Lung microvascular endothelial cell (primary cell): ENCODE results near the gene PTMA. TPM values are rescaled to one million over a fixed set of nuclear protein-coding genes. Genes with fewer than 3 reads are reported as not detected.
"Not testable (repeated sequence)": the region's sequence is repeated elsewhere in the genome, so short reads cannot be mapped to it uniquely, and the experiment has no call there.

Experiments used
- DNase-seq, 2 donors: peaks; one replicate each; pipeline versions ENCODE4 v3.0.0 to v3.0.0-alpha.2; 2010; ENCODE audit warnings: low read depth in 2 of 2
- total RNA-seq: library from RNA; depleted of rRNA; stranded (reverse); fragments of >200 nt; gene quantifications from 2 replicates; pipeline ENCODE4 v1.2.1, GENCODE V29; 2014

PTMA gene
- total RNA-seq, 1 donor from 2014 or later: 928 TPM

DNA sequence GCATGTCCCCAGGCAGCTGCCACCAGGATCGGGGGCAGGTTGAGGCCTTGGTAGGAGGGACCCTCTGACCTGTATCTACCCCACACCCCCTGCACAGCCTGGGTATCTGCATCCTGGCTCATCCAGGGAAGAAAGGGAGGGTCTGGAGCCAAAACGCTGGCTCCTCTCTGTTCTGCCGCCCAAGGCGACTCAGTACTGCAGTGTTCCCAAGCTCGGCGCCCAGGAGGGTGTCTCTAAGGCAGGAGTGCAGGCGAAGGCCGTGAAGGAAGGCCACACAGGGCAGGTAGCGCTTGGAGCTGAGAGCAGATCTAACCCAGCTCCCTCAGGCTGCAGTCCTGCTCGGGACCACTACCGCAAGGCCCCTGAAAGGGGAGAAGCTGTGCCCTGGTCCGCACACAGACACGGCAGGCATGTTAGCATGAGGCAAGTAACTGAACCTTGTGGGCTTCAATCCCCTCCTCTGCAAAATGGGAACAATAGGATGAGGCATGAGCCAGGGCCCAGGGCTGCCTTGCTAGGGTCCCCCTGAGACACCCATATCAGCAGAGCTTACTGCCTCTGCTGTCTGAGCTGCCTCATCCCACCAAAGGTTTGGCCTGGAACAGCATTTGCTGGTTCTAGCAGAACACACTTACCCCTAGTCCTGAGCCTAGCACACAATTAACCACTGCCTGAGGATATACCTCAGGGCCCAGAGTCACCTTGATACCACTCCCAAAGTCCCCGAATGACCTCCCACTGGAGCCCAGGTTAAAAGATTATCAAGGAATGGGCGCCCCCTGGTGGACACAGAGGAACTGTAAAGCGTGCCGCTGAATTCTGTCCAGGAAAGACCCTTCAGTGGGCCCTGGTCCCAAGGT lies 6.5 kb downstream of the PTMA start:
- peak; percentile 45 to 66 for DNase-seq

DNA sequence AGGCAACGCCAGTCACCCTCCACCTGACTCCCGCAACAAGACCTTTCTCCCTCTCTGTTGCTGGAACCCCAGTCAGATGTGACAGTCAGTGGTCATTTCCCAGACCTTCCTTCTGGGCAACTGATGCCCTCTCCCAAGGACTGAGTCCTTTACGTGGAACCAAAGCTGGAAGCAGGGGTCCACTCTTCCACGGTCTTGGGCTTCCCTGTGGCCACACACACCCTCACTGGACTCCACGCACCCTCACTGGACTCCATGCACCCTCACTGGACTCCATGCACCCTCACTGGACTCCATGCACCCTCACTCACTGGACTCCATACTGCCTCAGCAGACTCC lies 7.1 kb downstream of the PTMA start:
- DNase-seq: no peak

DNA sequence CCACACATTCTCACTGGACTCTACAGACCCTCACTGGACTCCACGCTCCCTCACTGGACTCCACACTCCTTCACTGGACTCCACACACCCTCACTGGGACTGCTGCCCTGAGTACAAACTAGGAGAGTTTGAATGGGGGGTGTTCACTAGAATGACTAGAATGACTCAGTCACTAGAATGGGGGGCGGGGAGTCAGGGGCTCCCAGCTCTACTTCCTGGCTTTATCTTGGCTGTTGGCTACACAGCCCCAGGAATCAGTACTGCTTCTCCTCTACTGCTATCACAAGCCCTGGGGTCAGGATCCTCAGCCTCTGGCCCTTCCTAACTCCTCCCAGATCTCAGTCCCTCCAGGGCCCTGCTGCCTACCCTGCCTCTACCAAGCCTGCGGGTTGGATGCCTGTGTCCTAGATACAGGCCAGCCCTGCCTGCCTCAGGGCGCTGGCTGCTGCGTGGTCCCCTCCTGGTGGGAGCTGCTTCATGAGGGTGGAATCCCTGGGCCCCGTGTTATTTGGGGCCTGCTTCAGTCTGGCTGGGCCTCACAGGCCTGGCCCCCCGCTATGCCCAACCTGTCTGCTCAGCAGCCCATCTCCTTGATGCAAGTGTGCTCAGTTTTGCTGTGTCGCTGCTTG lies 7.8 kb downstream of the PTMA start:
- peak in 1 of 2 donors; percentile 56 for DNase-seq

DNA sequence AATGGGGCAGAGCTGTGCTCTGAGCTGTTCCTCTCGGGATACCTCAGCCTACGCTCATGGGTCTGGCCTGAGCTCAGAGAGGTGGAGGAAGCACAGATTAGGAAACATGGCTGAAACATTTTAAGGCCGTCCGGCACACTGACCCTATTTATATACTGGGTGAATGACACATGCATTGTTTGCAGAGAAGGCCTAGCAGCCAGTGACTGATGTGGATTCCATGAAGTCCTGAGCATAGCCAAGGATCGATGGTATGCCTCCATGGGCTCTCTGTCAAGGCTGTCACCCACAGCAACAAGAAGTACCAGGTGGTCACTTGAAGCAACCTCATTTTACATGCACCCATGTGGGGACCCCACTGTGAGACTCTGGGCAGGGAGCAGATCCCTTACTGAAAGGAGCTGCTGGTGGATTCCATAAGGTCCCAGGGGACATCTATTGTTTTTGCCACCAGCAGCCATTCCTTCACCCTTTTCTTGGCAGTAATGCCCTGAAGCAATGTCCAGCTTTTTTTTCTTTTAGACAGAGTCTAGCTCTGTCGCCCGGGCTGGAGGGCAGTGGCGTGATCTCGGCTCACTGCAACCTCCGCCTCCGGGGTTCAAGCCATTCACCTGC lies 8.4 kb downstream of the PTMA start:
- DNase-seq: peak; percentile 37 to 51

DNA sequence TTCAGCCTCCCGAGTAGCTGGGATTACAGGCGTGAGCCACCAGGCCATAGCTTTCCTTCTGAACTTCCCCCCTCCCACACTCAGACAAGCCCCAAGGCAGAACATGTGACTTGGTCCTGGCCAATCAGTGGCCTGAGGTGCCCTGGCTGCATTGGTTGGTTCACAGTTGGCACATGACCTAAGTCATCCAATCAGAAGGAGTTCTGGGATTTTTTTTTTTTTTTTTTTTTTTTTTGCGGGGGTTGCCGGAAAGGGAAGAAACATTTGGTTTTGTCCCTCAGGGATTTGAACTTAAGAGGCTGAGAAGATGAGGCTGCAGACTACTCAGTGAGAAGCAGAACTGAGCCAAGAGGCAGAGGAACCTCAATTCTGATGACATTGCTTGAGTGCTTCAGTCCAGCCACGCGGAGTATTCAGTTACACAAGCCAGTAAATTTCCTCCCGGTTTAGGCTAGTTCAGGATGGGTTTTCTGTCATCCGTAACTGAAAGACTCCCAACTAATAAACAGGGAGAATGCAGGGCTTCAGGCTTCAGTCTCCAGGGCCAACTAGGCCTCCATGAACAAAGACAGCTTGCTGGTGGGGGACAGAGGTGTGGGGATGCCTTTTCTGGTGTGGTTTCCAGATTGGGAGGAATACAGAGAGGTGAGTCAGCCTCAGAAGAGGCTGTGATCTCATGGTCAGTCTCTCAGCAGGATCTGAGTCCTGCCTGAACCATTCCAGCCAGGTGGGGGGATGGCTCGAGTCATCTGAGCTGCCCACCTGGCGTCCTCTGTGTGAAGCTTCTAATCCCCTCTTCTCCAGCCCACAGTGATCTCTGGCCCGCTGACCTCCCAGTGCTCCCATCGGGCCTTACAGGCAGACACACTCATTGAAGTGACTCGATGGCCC lies 9.2 kb downstream of the PTMA start:
- DNase-seq: peak in 1 of 2 donors; percentile 35

DNA sequence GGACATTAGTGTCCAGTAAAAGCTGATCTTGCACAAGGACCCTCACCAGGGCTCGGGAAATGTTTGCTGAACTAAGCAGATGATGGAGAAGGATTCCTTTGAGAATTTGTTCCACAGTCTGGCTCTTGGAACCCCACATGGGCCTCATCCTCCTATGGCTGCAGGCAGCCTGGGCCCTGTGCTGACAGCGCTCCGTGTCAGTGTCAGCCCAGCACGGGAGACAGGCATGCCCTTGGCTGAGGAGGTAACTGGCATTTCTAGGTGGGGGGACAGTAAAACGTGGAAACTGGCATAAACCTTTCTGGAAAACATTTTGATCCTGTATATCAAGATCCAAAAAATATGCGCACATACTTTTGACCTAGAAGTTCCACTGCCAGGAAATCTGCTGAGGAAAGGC lies 10.5 kb downstream of the PTMA start:
- no peak for DNase-seq

DNA sequence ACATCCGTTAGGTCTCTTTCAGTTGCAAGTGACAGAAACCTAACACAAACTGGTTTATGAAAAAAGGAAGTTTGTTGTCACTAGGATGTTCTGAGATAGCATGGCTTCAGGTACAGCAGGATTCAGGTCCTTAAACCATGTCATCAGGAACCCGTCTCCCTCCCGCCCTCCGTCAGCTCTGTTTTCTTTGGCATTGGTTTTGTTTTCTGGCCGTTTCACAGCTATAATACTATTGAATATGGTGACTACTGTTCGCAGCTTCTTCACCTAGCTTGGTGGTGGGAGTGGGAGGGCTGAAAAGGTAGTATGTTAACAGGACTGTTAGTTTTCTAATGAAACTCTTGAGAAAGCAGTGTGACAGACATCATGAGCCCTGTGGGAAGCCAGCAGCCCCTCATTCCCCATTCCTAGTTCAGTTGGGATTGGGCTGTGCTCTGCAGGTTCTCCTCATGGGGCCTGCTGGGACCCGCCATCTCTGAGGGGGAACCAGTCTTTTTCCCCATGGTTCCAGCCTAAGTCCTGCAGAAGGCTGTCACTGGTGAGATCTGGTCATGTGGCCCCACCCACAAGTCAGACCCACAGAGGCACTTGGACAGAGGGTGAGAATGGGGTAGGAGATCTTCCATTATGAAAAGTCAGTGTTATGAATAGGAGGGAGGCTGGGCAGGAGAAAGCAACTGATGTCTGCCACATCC lies 12.1 kb downstream of the PTMA start:
- DNase-seq: peak in 1 of 2 donors; percentile 67

DNA sequence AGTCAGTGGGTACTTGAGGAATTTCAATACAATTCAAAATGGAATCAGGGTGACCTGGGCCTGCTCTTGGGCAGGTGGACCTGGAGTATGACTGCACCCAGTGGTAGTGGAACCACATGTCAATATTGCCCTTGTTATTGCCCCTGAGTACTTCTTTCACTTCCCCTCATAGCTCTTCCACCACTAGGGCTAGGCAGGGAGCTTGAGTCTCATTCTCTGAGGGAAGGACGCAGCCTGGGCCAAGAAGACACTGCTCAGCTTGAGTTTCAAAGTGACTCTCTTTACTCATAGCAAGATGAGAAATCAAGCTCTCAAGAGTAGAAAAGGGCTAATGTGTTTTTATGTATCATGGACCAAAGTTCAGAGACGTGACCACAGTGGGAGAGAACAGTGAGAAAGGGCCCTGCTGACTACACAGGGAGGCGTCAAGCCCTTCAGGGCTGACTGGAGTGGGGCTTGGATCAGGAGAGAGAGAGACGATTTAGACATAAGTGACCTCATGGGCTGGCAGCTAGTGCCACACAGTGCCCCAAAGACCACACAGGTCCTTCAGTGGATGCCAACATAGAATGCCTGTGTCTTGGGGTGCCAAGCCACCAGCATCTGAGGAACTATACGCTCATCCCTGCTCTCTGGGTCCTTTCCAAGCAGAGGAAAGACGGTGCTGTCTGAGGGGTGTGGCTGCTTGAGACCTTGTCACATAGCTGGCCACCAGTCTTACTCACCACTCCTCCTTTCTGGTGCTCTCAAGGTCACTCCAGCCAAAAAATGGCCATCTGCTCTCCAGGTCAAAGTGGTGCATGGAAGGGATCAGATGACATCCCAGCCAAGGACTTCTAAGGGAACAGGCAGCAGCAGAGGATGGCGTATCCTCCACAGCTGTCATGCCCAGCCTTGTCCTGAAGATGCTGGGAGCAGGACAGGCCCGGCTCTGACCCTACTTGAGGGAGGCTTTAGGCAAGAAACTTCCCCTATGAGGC lies 13.0 kb downstream of the PTMA start:
- DNase-seq: no peak

DNA sequence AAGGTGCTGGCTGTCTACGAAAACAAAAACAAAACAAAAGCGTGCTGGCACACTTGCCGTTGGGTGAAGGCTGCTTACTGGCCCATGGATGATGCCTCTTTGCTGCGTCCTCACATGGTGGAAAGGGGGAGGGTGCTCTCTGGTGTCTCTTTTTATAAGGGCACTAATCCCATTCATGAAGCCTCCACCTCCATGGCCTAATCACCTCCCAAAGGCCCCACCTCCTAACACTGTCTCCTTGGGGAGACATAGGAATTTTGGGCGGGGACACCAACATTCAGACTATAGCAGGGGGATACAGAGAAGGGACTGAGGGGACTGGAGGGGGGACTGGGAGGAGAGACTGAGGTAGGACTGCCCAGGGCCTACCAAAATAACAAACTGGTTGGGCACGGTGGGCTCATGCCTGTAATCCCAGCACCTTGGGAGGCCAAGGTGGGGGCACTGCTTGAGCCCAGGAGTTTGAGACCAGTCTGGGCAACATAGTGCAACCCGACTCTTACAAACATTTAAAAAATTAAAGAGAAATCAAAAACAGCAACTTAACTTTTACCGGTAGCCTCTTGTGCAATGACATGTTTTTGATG lies 14.5 kb downstream of the PTMA start:
- no peak for DNase-seq

DNA sequence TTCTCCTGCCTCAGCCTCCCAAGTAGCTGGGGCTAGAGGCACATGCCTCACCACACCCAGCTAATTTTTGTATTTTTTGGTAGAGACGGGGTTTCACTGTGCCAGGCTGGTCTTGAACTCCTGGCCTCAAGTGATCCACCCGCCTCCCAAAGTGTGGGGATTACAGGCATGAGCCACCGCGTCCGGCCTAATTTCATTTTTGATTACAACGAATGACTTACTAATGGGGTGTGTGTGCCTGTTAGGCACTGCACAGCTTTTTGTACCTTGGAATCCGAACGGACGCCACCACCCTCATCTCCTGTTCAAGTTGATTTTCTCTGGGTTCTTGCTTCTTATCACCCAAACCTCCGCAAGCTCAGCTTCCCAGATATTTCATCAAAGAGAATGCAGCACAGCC lies 17.2 kb downstream of the PTMA start:
- DNase-seq: no peak

DNA sequence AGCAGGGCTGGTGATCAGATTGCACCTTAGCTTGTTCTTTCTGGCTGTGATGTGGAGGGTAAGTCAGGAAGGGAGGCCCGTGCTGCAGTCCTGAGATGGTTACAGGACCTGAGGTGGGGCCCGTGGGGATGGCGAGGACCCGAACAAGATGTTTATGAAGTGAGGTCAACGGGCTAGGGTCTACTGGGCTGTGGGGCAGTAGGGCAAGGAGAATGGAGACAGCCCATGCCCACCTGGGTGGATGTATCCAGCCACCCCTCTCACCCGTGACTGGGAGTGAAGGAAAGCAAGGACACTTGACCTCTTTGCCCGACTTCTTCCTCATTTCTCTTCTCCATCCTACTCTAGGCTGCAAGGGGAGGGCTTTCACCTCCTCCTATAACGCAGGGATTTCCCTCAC lies 18.0 kb downstream of the PTMA start:
- no peak for DNase-seq

DNA sequence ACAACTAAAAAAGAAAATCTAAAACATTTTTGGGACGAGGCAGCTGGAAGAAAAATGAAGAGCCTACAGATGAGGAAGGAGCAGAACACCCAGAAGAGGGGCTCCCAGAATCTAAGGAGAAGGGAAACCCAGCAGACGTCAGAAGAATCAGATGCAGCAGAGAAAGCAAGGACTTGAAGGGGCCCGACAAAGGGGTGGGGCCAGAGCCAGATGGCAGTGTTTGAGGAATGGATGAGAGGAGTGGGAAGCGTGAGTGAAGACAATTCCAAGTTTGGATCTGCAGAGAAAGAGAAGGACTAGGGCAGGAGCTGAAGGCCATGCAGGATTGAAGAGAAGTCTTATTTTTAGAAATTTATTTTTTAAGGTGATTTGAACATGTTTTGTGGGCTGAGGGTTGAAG lies 19.3 kb downstream of the PTMA start:
- no peak for DNase-seq

DNA sequence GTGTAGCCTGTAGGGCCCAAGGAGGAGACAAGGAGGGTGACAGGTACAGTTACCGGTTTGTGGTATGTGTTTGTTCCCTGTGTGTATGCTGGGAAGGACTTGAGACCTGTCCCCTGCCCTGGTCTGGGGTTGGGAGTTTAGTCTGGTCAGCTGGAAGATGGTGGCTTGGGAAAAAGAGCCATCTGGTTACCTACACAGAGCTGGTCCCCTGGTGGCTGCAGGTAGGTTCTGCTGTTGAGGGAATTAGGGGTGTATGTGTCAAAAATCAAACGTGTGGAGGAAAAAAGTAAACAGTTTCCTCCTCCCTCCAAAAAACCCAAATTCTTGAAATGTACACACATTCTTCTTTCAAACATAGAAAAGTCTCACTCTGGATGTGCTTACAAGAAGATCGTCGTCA lies 24.3 kb downstream of the PTMA start:
- no peak for DNase-seq

DNA sequence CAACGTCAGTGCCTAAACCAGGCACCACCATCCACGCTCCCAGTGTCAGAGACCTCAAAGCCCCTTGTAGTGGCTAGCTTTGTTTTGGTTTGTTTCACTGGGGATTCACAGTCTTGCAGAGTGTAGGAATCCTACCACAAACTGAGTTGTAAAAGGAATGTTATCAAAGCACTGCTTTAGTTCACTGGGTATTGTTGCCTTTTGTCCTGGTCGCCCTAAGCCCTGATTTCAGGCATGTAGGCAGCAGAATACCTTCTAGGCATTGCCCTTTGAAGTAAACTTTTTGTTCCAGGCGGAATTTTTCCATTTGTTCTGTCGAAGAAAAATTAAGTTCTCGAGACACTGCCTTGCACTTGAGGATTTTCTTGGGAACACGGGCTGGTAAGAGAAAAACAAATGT lies 29.4 kb downstream of the PTMA start:
- no peak for DNase-seq

DNA sequence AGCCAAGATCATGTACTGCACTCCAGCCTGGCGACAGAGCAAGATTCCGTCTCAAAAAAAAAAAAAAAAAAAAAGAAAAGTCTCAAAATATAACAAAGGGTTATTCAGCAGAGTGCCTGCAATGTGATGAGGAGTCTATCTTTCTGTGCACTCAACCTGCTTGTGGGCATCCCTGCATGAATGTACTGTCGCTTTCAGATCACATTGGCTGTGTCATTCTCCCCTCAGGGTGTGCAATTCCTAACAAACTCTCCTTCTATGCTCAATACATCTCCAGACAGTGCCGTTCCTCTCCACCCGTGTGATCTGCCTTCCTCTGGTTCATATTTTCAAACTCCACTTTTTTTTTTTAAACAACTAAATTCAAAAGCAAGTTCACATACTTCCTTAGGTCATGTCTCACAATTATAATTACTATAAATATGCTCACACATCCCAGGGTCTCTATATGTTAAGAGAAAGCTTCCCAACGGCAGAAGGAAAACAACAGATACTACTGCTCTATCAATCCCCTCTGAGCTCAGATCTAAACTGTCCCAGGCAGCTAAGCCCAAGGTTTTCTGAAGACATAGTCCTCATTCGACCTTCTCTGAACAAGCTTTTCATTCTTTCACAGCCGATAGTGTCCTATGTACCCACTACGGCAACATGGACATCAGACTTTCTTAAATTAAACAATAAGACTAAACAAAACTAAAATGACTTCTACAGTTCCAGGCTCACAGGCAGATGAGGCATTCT lies 35.2 kb downstream of the PTMA start:
- DNase-seq: no peak

DNA sequence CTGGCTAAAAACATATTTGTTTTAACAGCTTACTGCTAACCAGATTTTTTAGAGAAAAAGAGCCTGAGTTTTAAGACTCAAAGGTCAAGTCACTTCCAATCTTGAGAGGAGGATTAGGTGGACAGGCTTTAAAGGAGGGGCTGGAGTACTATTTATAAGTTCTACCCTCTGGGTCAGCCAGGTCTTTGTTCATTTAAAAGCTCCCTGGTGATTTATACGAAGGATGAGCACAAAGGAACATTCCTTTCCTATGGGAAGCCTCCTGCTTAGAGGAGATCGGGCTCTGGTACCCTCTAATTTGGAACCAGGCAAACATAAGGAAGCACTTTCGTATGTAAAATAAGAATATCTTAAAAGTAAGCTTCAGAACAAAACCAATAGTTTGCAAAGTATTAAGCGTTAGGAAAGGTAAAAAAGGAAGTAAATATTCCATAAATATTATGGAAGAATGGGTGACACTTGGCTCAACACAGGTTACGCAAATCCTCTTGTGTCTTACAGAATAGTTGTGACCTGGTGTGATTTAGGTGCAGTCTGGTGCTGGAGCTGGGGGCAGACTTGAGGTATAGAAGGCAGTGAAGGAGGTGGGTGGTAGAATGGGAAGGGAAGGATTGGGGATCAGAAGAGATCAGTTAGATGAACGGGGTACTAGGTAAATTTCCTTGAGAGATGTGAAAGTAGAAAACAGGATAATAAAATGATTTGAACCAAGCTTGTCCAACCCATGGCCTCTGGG lies 37.1 kb downstream of the PTMA start:
- DNase-seq: no peak

DNA sequence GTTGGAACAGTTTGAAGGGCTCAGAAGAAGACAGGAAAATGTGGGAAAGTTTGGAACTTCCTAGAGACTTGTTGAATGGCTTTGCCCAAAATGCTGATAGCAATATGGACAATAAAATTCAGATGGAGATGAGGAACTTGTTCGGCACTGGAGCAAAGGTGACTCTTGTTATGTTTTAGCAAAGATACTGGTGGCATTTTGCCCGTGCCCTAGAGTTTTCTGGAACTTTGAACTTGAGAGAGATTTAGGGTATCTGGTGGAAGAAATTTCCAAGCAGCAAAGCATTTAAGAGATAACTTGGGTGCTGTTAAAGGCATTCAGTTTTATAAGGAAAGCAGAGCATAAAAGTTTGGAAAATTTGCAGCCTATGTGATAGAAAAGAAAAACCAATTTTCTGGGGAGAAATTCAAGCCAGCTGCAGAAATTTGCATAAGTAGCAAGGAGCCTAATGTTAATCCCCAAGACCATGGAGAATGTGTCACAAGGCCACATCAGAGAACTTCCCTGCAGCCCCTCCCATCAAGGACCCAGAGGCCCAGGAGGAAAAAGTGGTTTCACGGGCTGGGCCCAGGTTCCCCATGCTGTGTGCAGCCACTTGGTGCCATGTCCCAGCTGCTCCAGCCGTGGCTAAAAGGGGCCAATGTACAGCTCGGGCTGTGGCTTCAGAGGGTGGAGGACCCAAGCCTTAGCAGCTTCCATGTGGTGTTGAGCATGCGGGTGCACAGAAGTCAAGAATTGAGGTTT lies 40.0 kb downstream of the PTMA start:
- not testable (repeated sequence) for DNase-seq
